ENCODE results near the gene TMSB10. TPM values are rescaled to one million over a fixed set of nuclear protein-coding genes. Genes with fewer than 3 reads are reported as not detected.

Gene TMSB10
- total RNA-seq, 2 donors from 2014 or later = 1,865 to 2,172 TPM

DNA sequence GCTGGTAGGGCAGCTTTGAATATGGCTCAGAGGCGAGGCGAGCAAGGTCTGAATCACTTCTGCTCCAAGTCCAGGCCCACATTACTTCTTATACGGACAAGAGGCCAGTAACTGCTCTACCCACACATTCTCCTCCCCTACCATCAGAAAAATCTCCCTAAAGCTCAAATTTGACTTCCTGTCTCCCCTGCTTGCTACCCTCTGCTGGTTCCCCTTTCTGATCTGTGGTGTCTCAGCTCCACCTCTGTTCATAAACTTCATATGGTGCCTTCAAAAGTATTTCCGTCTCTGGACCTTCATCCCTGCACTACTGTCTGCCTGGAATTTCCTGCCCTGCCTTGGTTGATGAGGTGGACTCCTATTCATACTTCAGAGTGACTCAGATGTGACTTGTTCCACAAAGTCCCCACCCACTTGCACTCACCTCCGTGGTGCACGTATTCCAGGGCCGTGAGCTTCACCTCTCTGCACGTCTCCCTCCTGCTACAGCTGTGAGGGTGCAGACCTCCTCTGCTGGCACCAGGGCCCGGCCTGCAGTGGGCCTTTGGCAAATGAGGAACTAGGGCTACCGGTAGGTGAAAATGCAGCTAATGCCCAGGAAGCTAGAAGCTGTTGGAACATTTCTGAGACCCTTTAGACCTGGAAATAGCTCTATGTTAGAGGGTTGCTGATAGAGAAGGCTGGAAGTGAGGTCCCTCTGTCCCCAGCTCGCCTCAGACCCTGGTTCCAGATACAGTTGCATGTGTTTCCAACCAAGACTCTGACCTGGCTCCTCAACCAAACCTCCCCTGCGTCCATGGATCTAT lies 41.0 kb downstream of the TMSB10 start:
- ATAC-seq (ENCODE audit: insufficient number of reproducible peaks, low FRiP score, low read depth) = no peak
- TF ChIP-seq, protein P1, sequence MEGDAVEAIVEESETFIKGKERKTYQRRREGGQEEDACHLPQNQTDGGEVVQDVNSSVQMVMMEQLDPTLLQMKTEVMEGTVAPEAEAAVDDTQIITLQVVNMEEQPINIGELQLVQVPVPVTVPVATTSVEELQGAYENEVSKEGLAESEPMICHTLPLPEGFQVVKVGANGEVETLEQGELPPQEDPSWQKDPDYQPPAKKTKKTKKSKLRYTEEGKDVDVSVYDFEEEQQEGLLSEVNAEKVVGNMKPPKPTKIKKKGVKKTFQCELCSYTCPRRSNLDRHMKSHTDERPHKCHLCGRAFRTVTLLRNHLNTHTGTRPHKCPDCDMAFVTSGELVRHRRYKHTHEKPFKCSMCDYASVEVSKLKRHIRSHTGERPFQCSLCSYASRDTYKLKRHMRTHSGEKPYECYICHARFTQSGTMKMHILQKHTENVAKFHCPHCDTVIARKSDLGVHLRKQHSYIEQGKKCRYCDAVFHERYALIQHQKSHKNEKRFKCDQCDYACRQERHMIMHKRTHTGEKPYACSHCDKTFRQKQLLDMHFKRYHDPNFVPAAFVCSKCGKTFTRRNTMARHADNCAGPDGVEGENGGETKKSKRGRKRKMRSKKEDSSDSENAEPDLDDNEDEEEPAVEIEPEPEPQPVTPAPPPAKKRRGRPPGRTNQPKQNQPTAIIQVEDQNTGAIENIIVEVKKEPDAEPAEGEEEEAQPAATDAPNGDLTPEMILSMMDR (IDR thresholded peaks at IDR 0.05) = no peak
- no peak for DNase-seq (ENCODE audit: low spot score)
- no peak overlapping the region for H3K4me3 ChIP-seq
- H3K36me3 ChIP-seq = no peaks in the 10 kb centered on the region
- H3K27ac ChIP-seq = no peak overlapping the region
- no peaks in the 10 kb centered on the region for H3K9me3 ChIP-seq
- no peaks in the 10 kb centered on the region for H3K27me3 ChIP-seq (replicated peaks; ENCODE audit: insufficient read depth)
- H3K4me1 ChIP-seq (ENCODE audit: control insufficient read depth in 1 of 2, low read depth in 2 of 2) = no peaks in the 10 kb centered on the region

DNA sequence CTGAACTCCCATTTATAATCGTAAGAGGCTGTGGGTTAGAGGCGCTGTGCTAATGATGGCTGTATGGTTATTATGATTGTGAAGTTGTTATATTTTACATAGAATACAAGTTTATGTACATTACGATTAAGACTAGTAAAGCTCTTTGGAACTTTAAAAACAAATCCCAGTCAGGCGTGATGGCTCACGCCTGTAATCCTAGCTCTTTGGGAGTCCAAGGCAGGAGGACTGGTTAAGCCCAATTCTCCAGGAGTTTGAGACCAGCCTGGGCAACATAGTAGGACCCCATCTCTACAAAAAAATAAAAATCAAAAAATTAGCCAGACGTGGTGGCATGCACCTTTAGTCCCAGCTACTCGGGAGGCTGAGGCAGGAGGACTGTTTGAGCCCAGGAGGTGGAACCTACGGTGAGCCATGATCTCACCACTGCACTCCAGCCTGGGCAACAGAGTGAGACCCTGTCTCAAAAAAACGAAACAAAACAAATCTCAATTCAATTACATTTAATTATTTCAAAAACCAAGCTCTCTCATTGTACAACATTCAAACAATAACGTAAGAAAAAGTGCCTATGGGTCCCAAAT lies 41.6 kb downstream of the TMSB10 start:
- ATAC-seq (ENCODE audit: insufficient number of reproducible peaks, low FRiP score, low read depth) = no peak
- TF ChIP-seq, protein P1 (IDR thresholded peaks at IDR 0.05) = no peak
- no peaks in the 10 kb centered on the region for H3K36me3 ChIP-seq
- H3K9me3 ChIP-seq = no peaks in the 10 kb centered on the region
- H3K27me3 ChIP-seq (replicated peaks; ENCODE audit: insufficient read depth) = no peaks in the 10 kb centered on the region
- no peaks in the 10 kb centered on the region for H3K4me1 ChIP-seq (ENCODE audit: control insufficient read depth in 1 of 2, low read depth in 2 of 2)
- no peak for DNase-seq (ENCODE audit: low spot score)
- no peak overlapping the region for H3K4me3 ChIP-seq
- H3K27ac ChIP-seq = no peak overlapping the region

DNA sequence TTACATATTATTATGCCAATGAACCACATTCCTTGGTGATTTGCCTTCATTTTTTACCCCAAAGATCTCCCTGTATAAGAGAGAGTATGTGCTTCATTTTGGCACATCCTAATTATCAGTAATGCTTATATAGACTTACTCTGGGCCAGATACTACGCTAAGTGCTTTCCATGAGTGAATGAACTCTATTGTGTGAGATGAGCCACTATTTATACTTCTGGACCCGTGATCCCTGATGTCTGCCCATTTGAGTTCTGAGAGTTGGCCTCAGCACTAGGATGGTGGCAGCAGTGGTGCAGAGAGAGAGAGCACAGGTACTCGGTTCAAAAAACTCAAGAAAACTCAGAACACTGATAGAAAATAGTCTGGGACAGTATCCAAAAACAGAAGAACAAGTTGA lies 48.1 kb downstream of the TMSB10 start:
- DNase-seq (ENCODE audit: low spot score) (no peak), ATAC-seq (ENCODE audit: insufficient number of reproducible peaks, low FRiP score, low read depth) (no peak)
- H3K27ac ChIP-seq = no peak overlapping the region
- H3K9me3 ChIP-seq = no peaks in the 10 kb centered on the region
- peaks cover 8 to 10% of the 10 kb centered on the region in 2 donors for H3K4me1 ChIP-seq (ENCODE audit: control insufficient read depth in 1 of 2, low read depth in 2 of 2)
- TF ChIP-seq, protein P1 (IDR thresholded peaks at IDR 0.05) = no peak
- H3K36me3 ChIP-seq = no peaks in the 10 kb centered on the region
- H3K4me3 ChIP-seq = no peak overlapping the region
- no peaks in the 10 kb centered on the region for H3K27me3 ChIP-seq (replicated peaks; ENCODE audit: insufficient read depth)

DNA sequence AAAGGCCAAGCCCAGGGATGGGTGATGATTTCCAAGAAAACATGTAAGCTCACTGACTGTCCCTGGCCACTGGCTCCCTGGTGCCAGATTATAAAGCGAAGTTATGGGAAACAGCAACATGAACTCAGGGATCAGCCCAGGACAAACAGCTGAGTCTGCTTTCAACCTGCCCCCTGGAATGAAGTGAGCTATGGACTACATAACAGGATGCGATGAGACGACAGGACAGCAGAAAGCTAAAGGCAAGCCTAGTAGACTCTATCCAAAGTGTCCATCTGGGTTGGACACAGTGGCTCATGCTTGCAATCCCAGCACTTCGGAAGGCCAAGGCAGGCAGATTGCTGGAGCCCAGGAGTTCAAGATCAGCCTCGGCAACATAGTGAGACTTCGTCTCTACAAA lies 48.9 kb downstream of the TMSB10 start:
- DNase-seq (ENCODE audit: low spot score) (no peak), ATAC-seq (ENCODE audit: insufficient number of reproducible peaks, low FRiP score, low read depth) (no peak)
- Histone ChIP-seq H3K36me3 (no peaks in the 10 kb centered on the region), H3K9me3 (no peaks in the 10 kb centered on the region), H3K4me3 (no peak overlapping the region), H3K27me3 (replicated peaks; ENCODE audit: insufficient read depth) (no peaks in the 10 kb centered on the region), H3K4me1 (ENCODE audit: control insufficient read depth in 1 of 2, low read depth in 2 of 2) (peaks cover 12 to 14% of the 10 kb centered on the region in 2 donors), H3K27ac (no peak overlapping the region)
- TF ChIP-seq, protein P1 (IDR thresholded peaks at IDR 0.05) = no peak

Other genes starting within 250 kb of the TMSB10 start
- 1 to 10 TPM in 1 of 2 donors, under 1 TPM in 1; 0.54 to 1.8 TPM for gene TRABD2A, start 24.6 kb upstream of the TMSB10 start, total RNA-seq
- 10 to 100 TPM; 40.6 to 46.7 TPM for gene KCMF1, start 65.5 kb downstream of the TMSB10 start, total RNA-seq
- gene TCF7L1, start 227.7 kb downstream of the TMSB10 start, total RNA-seq = 1 to 10 TPM; 8.3 to 8.8 TPM